Activated T-helper 2 cell treated with anti-CD3 and anti-CD28 coated beads, Interferon-gamma antibody, Interleukin-2, Interleukin-4, amounts not matched to agents 10 μg/mL and 5 μg/mL and 100 μg/mL, durations not matched to agents 14 hours and 24 hours and 36 hours (primary cell): ENCODE measurements around the gene PIEZO2. TPM values are rescaled to one million over a fixed set of nuclear protein-coding genes. Genes with fewer than 3 reads are reported as not detected.

ENCODE experiments used
- DNase-seq: peaks from one replicate; pipeline ENCODE4 v3.0.0; 2021; ENCODE audit warnings: low spot score
- H3K27ac Mint-ChIP-seq: one replicate; pipeline ENCODE4 v1.8.0; 2021; ENCODE audit warnings: mixed read lengths
- H3K27me3 Mint-ChIP-seq: one replicate; pipeline ENCODE4 v1.8.0; 2021; ENCODE audit warnings: low read depth, mixed read lengths
- H3K36me3 Mint-ChIP-seq: one replicate; pipeline ENCODE4 v1.8.0; 2021; ENCODE audit warnings: low read depth, mixed read lengths
- H3K4me1 Mint-ChIP-seq: one replicate; pipeline ENCODE4 v1.8.0; 2021; ENCODE audit warnings: low read depth, mixed read lengths
- H3K4me3 Mint-ChIP-seq: one replicate; pipeline ENCODE4 v1.8.0; 2021; ENCODE audit warnings: low read depth, mild to moderate bottlenecking, moderate library complexity, mixed read lengths
- H3K9me3 Mint-ChIP-seq: one replicate; pipeline ENCODE4 v1.8.0; 2021; ENCODE audit warnings: mixed read lengths
- intact Hi-C: fragments of 100-400 bp; cut with micrococcal nuclease; formaldehyde crosslinking; loops from one replicate; pipeline ENCODE4 v1.15.1; 2023
- total RNA-seq: library from RNA; stranded (reverse); gene quantifications from 2 replicates; pipeline ENCODE4 v1.2.3, GENCODE V29; 2022

Gene PIEZO2
- total RNA-seq, 1 donor from 2014 or later = not detected

DNA sequence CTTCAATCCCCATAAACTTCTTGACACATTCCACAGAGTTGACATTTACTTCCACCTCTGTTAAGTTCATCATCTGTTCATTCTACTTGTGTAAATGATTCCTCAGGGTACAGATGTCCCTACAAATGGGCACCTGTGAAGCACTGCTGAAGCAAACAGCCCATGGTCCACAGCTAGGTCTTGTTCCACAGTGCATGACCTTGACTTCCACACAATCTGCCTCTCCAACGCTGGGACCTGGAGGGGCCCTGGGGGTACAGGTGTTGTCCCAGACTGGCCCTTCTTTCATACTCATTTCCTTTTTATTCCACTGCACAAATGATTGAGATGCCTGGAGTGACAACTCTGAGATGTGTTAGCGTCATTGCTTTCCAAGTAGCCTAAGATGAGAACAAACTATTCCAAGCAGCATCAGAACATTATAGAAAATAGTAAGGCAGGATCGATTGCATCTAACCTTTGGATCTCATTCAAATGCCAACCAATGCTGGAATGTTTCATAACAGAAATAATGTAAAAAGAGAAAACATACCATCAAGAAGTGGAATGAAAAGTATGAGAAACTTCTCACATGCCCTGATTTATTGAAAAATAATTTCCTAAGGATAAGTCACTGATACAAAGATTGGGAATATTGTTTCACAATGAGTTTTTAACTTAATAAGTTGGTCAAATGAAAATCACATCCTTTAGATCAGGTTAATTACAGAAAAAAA is 31.2 kb downstream of the PIEZO2 start:
- Mint-ChIP-seq H3K4me1 (no peaks in the 10 kb centered on the region), H3K27ac (no peak overlapping the region), H3K4me3 (no peak overlapping the region), H3K27me3 (no peaks in the 10 kb centered on the region), H3K36me3 (no peaks in the 10 kb centered on the region), H3K9me3 (no peaks in the 10 kb centered on the region)
- intact Hi-C loops = no loop called here
- no peak for DNase-seq

DNA sequence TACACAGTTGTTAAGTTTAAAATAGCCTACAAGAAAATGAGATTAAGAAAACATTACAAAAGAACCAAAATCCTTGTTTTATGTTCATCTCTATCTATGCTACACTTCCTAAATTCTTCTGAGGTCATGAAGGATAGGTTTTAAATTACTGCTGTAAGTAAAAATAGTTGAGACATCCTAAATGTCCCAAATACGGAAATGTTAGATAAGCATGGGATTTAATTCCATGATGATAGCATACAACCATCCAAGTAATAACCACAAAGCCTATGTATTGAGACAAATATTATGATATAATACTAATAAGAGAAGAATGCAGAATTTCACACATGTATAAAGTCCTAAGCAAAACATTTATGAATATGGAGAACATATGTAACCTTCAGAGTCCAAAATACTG is 34.1 kb downstream of the PIEZO2 start:
- no peaks in the 10 kb centered on the region for H3K9me3 Mint-ChIP-seq

DNA sequence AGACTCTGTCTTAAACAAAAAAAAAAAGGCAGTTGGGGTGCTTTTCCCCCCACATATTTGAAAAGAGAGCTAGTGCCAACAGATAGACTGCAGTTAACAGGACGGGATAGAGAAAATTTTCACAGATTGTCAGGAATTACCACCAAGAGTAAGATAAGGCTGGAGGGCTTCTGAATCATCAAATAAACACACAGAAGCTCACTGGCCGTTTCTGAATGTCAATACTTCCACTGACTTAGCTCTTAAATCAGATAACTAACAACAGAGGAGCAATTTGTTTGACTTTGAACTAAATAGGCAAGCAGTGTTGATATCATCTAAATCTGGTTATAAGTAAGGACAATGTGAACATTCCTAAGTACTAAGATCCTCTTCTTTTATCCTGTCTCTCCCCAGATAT is 34.7 kb downstream of the PIEZO2 start:
- intact Hi-C loops = no loop called here

More for the DNA sequence above, 34.1 kb downstream of the PIEZO2 start:
- no peaks in the 10 kb centered on the region for H3K36me3 Mint-ChIP-seq
- no peaks in the 10 kb centered on the region for H3K27me3 Mint-ChIP-seq
- intact Hi-C loops = no loop called here
- H3K27ac Mint-ChIP-seq = no peak overlapping the region
- H3K4me1 Mint-ChIP-seq = no peaks in the 10 kb centered on the region
- no peak overlapping the region for H3K4me3 Mint-ChIP-seq
- no peak for DNase-seq

DNA sequence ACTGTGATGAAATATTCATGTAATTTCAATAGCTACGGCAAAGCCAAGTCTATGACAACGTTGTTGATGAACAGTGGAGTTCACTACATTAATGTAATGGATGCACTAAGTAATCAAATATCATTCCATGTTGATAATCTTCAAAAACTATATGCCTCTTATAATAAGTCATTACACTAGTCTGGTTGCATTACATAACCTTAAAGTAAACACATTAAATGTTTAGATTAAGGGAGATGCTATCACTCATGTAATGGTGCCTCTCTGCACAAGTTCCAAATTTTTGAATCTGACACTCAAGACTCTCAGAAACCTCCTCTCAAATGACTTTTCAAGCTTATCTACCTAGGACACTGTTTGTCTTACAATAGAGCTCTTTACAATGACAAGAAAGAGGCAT is 35.4 kb downstream of the PIEZO2 start:
- Mint-ChIP-seq H3K36me3 (no peaks in the 10 kb centered on the region), H3K27me3 (no peaks in the 10 kb centered on the region), H3K9me3 (no peaks in the 10 kb centered on the region), H3K27ac (no peak overlapping the region), H3K4me3 (no peak overlapping the region), H3K4me1 (no peaks in the 10 kb centered on the region)
- intact Hi-C loops = no loop called here
- DNase-seq = no peak

More for the DNA sequence above, 34.7 kb downstream of the PIEZO2 start:
- Mint-ChIP-seq H3K9me3 (no peaks in the 10 kb centered on the region), H3K27ac (no peak overlapping the region), H3K36me3 (no peaks in the 10 kb centered on the region), H3K27me3 (no peaks in the 10 kb centered on the region), H3K4me3 (no peak overlapping the region), H3K4me1 (no peaks in the 10 kb centered on the region)
- DNase-seq = no peak

DNA sequence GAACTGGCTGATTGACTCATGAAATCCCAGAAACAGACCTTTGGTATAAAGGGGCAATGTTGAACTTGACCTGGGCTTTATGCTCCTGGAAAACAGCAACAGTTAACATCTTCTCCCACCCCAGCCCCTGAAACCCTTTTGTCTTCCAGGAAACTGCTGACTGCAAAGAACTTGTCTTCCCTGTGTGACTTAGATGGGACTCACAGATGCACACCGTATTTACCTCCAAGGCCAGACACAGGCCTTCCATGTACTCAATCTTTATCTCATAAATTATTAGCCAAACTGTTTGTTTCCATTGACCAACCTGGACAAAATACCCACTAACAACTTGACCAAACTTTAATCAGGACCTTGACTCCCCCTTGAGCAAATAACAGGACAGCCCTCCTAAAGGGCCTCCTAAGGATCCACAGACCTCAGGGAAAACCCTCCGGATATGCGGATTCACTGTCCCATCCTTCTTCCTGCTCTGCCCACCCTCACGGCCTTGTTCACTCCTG is 36.3 kb downstream of the PIEZO2 start:
- intact Hi-C loops = no loop called here
- H3K27me3 Mint-ChIP-seq = no peaks in the 10 kb centered on the region
- H3K4me3 Mint-ChIP-seq = no peak overlapping the region
- no peaks in the 10 kb centered on the region for H3K36me3 Mint-ChIP-seq
- no peaks in the 10 kb centered on the region for H3K4me1 Mint-ChIP-seq
- H3K9me3 Mint-ChIP-seq = no peaks in the 10 kb centered on the region
- H3K27ac Mint-ChIP-seq = no peak overlapping the region
- no peak for DNase-seq

DNA sequence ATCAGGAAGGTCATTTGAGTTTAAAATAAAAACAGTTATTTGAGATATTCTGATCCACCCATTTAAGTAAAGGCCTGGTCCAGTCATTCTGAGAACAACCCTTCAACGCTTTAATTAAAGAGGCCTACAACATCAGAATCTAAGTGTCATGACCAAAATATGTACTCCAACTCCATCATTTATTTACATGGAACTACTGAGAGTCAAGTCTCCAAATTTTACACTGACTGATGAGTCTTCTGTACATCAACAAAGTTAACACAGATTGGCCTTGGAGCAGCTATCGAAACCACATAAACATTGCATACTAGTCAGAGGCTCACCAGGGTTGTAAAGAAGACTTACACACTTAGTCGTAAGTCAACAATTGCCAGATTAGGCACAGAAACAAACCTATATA is 37.1 kb downstream of the PIEZO2 start:
- Mint-ChIP-seq H3K27me3 (no peaks in the 10 kb centered on the region), H3K27ac (no peak overlapping the region), H3K9me3 (no peaks in the 10 kb centered on the region), H3K4me1 (no peaks in the 10 kb centered on the region), H3K4me3 (no peak overlapping the region), H3K36me3 (no peaks in the 10 kb centered on the region)
- intact Hi-C loops = no loop called here
- DNase-seq = no peak

DNA sequence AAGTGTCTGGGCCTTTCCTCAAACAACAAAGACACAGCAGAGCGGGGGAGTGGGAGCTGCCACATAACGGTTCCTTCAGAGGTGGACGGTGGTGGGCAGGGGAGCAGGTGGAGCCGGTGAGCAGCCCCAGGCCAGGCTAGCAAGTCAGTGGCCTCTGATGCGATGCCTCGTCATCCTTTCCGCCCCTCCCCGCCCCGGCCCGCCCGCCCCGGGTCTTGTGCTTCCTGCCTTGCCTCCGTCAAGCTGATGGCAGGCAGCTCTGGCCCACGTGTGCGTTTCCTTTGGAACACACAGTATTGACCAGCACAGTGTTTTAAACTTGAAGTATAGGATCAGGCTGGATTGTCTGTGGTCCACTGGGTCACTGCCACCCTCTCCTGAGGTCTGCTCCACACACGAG is 38.9 kb downstream of the PIEZO2 start:
- H3K9me3 Mint-ChIP-seq = no peaks in the 10 kb centered on the region
- no peak for DNase-seq
- no peak overlapping the region for H3K27ac Mint-ChIP-seq
- no peaks in the 10 kb centered on the region for H3K4me1 Mint-ChIP-seq
- no peaks in the 10 kb centered on the region for H3K36me3 Mint-ChIP-seq
- no peak overlapping the region for H3K4me3 Mint-ChIP-seq
- H3K27me3 Mint-ChIP-seq = no peaks in the 10 kb centered on the region
- intact Hi-C loops = no loop called here

DNA sequence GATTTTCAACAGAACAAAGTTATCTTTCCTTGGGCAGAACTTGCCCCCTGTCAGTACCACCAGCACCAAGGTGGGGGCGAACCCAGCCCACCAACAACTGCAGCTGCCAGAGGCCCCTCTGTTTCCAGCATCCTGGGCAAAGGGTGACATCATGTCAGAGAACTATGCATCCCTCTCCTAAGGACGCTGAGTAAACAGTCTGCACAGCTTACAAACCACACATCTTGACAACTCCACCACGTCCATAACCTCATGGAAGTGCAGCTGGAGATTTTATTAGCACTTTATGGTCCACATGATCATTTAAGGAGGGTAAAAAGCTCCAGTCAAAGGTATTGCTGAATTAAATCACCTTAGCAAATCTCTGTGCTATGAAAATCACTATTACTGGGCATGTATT is 40.4 kb downstream of the PIEZO2 start:
- Mint-ChIP-seq H3K4me1 (no peaks in the 10 kb centered on the region), H3K27ac (no peak overlapping the region), H3K4me3 (no peak overlapping the region), H3K27me3 (no peaks in the 10 kb centered on the region), H3K36me3 (no peaks in the 10 kb centered on the region), H3K9me3 (no peaks in the 10 kb centered on the region)
- intact Hi-C loops = no loop called here
- no peak for DNase-seq

DNA sequence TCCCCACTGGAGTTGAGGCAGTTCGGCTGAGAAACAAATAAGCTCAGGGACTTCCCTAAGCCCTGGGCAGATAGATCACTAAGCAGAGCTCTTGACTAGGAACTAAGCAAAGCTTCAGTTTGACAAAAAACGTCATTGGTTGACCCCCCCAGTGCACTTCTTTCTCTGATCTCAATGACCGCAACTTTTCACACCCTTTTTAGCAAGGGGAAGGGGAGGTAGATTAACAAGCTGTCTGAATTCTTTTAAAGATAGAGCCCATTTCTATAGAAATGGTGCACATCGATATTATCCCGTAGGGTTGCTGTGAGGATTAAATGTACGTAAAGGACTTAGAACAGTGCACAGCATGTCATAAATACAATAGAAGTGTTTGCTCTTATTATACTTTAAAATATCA is 42.5 kb downstream of the PIEZO2 start:
- Mint-ChIP-seq H3K9me3 (no peaks in the 10 kb centered on the region), H3K4me3 (no peak overlapping the region), H3K36me3 (no peaks in the 10 kb centered on the region), H3K4me1 (no peaks in the 10 kb centered on the region), H3K27me3 (no peaks in the 10 kb centered on the region), H3K27ac (no peak overlapping the region)
- no peak for DNase-seq
- intact Hi-C loops = no loop called here

DNA sequence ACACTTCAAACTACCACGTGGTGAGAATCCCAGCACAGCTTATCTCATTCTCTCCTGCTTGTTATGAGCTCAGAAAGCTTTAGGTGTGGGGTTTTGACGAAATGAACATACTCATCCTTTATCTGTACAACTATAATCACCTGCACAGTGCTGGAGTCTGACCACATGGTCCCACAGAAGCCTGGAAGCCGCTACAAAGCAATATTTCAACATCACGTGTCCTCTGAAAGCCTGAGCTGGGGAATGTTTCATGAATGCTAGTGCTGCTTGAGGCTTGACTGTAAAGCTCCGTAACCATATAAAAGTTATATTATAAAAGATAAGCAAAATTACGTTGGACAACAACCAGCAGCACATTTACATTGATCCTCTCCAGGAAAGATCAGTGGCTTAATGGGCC is 43.9 kb downstream of the PIEZO2 start:
- H3K36me3 Mint-ChIP-seq = no peaks in the 10 kb centered on the region
- H3K4me1 Mint-ChIP-seq = no peaks in the 10 kb centered on the region
- no peak overlapping the region for H3K4me3 Mint-ChIP-seq
- H3K27me3 Mint-ChIP-seq = no peaks in the 10 kb centered on the region
- no peak overlapping the region for H3K27ac Mint-ChIP-seq
- DNase-seq = no peak
- H3K9me3 Mint-ChIP-seq = no peaks in the 10 kb centered on the region
- intact Hi-C loops = no loop called here

DNA sequence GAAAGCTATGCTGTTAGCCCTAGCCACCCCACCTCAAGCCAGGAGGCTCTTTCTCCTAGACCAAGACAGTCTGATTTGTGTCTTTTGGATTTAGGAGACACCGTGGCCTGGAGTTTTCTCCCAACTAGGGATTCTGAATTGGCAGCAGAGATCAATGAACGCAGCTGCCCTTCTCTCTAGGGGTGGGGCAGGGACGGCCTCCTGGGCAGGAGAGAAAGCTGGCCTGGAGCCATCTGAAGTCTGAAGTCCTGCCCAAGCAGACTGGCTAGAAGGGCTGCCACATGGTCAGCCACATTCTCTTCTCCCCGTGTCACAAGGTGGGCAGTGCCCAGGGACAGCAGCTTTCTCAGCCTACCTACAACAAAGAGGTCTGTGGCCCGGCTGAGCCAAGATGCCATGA is 45.1 kb downstream of the PIEZO2 start:
- H3K27me3 Mint-ChIP-seq = no peaks in the 10 kb centered on the region
- intact Hi-C loops = no loop called here

DNA sequence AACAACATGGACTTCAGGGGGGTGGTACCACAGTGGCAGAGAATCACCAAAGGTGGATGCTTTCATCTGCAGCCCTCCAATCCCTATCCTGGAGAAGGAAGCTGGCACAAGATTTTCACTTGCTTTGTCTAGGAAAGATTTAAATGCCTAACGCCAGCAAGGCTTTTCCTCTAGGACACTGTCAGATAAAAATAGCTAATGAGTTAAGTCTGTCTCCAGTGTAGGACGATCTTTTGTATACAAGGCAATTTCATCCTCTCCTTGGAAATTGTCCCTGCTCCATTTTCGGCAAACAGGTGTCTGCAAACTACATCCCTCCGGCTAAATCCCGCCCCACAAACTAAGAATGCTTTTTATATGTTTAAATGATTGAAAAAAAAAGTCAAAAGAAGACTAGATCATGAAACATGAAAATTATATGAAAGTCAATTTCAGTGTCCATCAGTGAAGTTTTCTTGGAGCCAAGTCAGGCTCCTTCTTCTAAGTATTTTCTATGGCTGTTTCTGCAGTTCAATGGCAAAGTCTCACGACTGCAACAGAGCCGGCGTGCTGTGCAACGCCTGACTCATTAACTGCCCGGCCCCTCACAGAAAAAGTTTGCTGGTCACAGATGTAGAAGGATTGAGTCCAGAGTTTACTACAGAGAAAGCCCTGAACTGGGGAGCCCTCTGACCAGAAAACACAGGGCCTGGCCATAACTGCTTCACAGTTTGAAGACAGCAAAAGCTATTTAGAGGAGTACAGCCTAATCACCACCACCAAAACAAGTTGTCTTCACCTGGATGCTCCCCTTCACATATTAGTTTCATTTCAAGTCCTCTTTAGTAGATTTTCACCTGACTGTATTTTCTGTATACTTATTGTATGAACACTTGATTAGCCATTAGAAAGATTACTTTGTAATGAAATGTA is 52.3 kb downstream of the PIEZO2 start:
- Mint-ChIP-seq H3K36me3 (no peaks in the 10 kb centered on the region), H3K4me1 (no peaks in the 10 kb centered on the region), H3K4me3 (no peak overlapping the region), H3K9me3 (no peaks in the 10 kb centered on the region), H3K27ac (no peak overlapping the region), H3K27me3 (no peaks in the 10 kb centered on the region)
- intact Hi-C loops = no loop called here
- DNase-seq = no peak

More for the DNA sequence above, 45.1 kb downstream of the PIEZO2 start:
- Mint-ChIP-seq H3K9me3 (no peaks in the 10 kb centered on the region), H3K4me3 (no peak overlapping the region), H3K36me3 (no peaks in the 10 kb centered on the region), H3K4me1 (no peaks in the 10 kb centered on the region), H3K27ac (no peak overlapping the region)
- no peak for DNase-seq

DNA sequence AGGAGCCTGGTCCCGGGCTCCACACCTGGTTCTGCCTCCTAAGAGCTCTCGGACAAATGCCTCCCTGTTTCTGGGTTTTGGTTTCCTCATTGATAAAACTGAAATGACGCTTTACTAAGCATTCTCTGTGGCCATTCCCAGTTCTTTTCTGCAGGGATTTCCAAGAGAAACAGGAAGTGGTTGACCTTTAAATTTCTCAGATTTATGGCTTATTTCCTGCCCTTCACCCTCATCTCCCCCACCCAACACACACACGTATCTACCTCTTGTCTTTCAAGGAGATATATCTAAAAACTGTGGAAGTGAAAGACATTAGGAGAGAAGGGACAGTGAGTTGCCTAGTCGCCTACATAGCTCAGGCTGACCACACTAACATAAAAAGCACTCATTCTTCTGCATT is 53.0 kb downstream of the PIEZO2 start:
- Mint-ChIP-seq H3K27me3 (no peaks in the 10 kb centered on the region), H3K4me3 (no peak overlapping the region)

More for the DNA sequence above, 53.0 kb downstream of the PIEZO2 start:
- intact Hi-C loops = no loop called here
- no peaks in the 10 kb centered on the region for H3K4me1 Mint-ChIP-seq
- DNase-seq = no peak
- no peaks in the 10 kb centered on the region for H3K9me3 Mint-ChIP-seq
- no peak overlapping the region for H3K27ac Mint-ChIP-seq
- H3K36me3 Mint-ChIP-seq = no peaks in the 10 kb centered on the region
